ENCODE data around the gene SYT1.
"Not testable (repeated sequence)": the region's sequence is repeated elsewhere in the genome, so short reads cannot be mapped to it uniquely, and the experiment has no call there.

SYT1 gene

GRCh38 chr12:79411791-79412190 lies 547.2 kb downstream of the SYT1 start:
- DNase-seq: no peak

- DNase-seq: no peak
Observed at GRCh38 chr12:79413796-79414195, 549.2 kb downstream of the SYT1 start.

GRCh38 chr12:79414252-79414651 lies 549.7 kb downstream of the SYT1 start:
- no peak for DNase-seq

- DNase-seq: no peak
Observed at GRCh38 chr12:79415321-79415720, 550.7 kb downstream of the SYT1 start.

GRCh38 chr12:79415746-79416435 lies 551.3 kb downstream of the SYT1 start:
- DNase-seq: no peak

- DNase-seq: no peak
Observed at GRCh38 chr12:79420146-79420618, 555.6 kb downstream of the SYT1 start.

GRCh38 chr12:79421236-79421740 lies 556.7 kb downstream of the SYT1 start:
- no peak for DNase-seq

- no peak for DNase-seq
Observed at GRCh38 chr12:79422060-79422812, 557.7 kb downstream of the SYT1 start.

GRCh38 chr12:79423560-79423959 lies 559.0 kb downstream of the SYT1 start:
- DNase-seq: no peak

- no peak for DNase-seq
Observed at GRCh38 chr12:79424109-79424721, 559.6 kb downstream of the SYT1 start.

GRCh38 chr12:79426121-79426520 lies 561.5 kb downstream of the SYT1 start:
- no peak for DNase-seq

- not testable (repeated sequence) for DNase-seq
Observed at GRCh38 chr12:79426744-79427143, 562.2 kb downstream of the SYT1 start.

GRCh38 chr12:79433465-79434072 lies 569.0 kb downstream of the SYT1 start:
- DNase-seq: no peak

GRCh38 chr12:79434561-79434960 lies 570.0 kb downstream of the SYT1 start:
- no peak for DNase-seq

- no peak for DNase-seq
Observed at GRCh38 chr12:79435742-79436141, 571.2 kb downstream of the SYT1 start.

GRCh38 chr12:79438480-79439174 lies 574.1 kb downstream of the SYT1 start:
- DNase-seq: no peak

- no peak for DNase-seq
Observed at GRCh38 chr12:79439175-79439825, 574.7 kb downstream of the SYT1 start.

- no peak for DNase-seq
Observed at GRCh38 chr12:79441534-79441933, 577.0 kb downstream of the SYT1 start.

- DNase-seq: no peak
Observed at GRCh38 chr12:79442396-79442795, 577.8 kb downstream of the SYT1 start.

- no peak for DNase-seq
Observed at GRCh38 chr12:79444089-79444488, 579.5 kb downstream of the SYT1 start.

- DNase-seq: no peak
Observed at GRCh38 chr12:79448816-79449215, 584.2 kb downstream of the SYT1 start.

- no peak for DNase-seq
Observed at GRCh38 chr12:79451365-79451764, 586.8 kb downstream of the SYT1 start.
